Sciatic nerve (tissue), 2 donors: ENCODE data around the gene CHST13. TPM values are rescaled to one million over a fixed set of nuclear protein-coding genes. Genes with fewer than 3 reads are reported as not detected.
"Not testable (repeated sequence)": the region's sequence is repeated elsewhere in the genome, so short reads cannot be mapped to it uniquely, and the experiment has no call there.

Experiments used
- ATAC-seq: fragments of 200-7000 bp; cut with Tn5 transposase; one replicate; pipeline ENCODE4 v1.9.1; 2020; ENCODE audit warnings: mild to moderate bottlenecking, moderate library complexity
- DNase-seq: peaks from one replicate; pipeline ENCODE4 v3.0.0-alpha.2; 2020; ENCODE audit warnings: low spot score
- intact Hi-C: fragments of 100-400 bp; cut with DNase I; formaldehyde crosslinking; loops from one replicate; pipeline ENCODE4 v1.14.2; 2022
- total RNA-seq: library from RNA; stranded (reverse); fragmentation: NEBNext Ultra II Directional; extraction: Animal tissue kit (Norgen Biotek cat#: 25700); gene quantifications from one replicate; pipeline ENCODE4 v1.2.1, GENCODE V29; 2021
- donor health status: DM: no; HTN: no; CAD: no.
- donor health status: DM: no; HTN: no; CAD: no.

The CHST13 gene
- total RNA-seq, 1 donor from 2014 or later = 0.89 TPM

DNA sequence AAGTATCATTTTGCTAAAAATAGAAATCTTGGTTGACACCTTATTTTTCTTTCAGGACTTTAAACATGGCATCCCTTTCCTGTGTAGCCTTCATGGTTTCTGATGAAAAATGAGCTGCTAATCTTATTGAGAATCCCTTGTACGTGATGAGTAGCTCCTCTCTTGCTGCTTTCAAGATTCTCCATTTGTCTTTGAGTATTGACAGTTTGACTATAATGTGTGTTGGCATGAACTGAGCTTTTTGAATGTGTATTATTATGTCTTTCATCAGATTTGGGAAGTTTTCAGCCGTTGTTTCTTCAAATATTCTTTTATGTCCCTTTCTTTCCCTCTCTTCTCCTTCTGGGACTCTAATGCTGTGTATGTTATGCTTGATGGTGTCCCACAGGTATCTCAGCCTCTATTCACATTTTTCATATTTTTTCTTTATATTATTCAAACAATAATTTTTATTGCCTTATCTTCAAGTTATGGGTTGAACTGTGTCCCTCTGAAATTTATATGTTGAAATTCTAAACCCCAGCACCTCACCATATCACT lies 38.9 kb downstream of the CHST13 start:
- ATAC-seq (no peak), DNase-seq (no peak)
- intact Hi-C loops = no loop called here

DNA sequence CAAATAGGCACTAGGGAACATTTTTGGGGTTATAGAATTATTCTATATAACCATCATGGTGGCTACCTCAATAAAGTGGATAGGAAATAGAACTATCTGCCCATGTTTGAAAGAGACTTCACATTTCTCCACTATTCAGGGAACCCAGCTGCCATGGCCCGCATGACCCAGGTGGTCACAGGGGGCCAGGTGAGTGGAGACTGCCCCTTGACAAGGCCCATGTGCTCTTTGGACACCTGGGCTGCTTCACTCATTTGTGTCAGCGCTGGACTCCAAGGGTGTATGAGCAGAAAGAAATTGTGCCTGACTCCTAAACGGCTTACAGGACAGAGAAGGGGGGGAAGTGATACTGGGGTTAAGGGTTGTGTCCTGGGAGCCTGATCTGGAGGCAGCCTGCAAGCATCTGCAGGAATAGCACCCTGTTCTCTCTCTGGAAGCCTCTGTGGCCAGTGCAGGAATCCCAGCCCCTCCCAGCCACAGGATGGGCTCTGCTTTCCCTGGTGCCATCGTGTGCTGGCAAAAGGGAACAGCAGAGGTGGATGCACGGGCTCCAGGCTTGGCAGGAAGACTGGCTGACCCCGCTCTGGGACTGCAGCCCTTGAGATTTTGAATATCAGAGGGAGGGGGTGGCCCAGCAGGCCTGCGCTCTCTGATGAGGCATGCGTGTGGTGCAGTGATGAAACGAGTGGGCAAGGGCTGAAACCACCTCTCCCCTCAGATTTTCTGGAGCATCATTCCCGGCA lies 43.9 kb downstream of the CHST13 start:
- ATAC-seq = no peak
- DNase-seq = no peak

DNA sequence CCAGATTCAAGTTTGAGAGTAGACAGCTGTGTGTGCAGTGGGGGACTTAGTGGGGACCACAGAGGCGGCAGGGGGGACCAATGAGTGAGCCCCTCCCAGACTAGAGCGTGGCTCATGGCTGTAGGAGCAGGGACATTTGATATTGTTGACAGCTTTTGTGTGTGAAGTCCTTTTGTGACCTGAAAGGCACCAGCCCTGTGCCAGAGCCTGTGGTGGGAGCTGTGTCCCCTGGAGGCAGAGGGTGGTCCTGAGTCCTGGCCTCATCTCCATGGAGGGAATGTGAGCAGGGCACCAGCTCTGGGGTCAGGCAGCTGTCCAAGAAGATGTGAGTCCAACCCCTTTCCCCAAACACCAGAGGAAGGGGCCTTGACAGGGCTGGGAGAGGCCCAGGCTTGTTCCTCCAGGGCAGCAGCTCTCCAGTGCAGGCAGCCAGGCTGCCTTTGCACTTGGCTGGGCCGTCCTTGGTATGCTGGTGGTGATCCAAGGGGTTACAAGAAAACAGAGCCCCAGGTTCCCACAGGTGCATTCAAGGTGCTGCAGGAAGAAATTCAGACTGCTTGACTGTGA lies 44.9 kb downstream of the CHST13 start:
- no peak for DNase-seq
- intact Hi-C loops = no loop called here
- no peak for ATAC-seq

More for the DNA sequence above, 43.9 kb downstream of the CHST13 start:
- intact Hi-C loops = no loop called here

DNA sequence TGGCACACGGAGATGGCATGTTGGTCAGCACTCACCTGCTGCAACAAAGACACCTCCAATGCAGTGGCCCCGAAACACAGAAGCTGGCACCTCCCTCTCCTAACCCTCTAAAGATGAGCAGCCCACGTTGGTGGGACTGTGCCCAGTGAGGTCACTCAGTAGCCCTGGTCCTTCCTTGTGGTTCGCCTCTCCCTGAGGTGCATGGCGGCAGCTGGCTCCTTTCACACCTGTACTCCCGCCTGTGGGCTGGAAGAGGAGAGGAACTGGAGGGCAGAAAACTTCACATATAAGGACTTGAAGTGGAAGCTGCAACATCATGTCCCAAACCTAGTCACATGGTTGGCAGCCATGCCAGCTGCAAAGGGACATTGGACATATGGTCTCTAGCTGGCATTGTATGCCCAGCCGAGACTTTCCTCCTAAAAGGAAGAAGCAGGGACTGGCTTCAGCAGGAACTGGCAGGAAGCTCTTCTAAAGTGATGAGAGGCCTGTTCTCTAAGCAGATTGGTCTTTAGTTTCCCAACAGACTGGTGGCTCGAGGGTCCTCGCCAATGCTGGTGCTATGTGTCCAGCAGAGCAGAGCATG lies 45.5 kb downstream of the CHST13 start:
- ATAC-seq (no peak), DNase-seq (no peak)
- intact Hi-C loops = no loop called here

DNA sequence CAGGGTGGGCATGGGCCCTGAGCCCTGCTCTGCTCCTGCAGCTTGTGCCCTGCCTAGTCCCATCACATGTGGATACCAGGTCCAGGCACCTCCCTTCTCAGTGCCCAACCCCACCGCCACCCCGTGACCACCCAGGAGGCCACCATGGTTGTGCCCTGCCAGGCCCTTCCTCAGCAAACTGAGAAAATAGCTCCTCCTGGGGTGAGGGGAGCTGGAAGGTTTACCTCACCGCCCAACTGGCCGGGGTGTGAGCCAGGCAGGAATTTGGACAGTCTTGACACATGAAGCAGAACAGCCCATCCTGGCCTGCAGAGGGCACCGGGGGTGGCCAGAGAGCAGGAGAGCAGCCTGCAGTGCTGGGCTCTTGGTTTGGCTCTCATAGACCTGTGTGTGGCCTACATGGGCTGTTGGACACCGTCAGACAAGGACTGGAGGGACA lies 46.2 kb downstream of the CHST13 start:
- no peak for ATAC-seq
- no peak for DNase-seq
- intact Hi-C loops = no loop called here

DNA sequence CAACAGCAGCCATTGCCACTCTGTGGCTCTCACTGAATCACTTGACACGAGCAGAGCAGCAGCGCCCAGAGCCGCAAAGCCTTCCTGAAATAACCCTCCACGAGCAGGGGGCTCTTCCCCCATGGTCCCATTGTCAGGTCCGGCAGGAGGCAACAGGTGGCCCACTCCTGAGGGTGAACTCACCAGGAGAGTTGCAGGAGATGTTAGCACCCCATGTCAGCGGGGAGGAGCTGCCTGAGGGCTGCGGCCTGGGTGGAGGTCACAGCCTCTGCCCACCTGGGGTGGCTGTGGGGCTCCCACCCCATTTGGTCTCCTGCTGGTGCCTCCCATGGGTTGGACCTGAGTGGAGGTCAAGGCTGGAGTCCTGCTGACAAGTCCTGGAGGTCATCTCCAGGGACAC lies 47.1 kb downstream of the CHST13 start:
- ATAC-seq = no peak
- intact Hi-C loops = no loop called here
- DNase-seq = no peak

DNA sequence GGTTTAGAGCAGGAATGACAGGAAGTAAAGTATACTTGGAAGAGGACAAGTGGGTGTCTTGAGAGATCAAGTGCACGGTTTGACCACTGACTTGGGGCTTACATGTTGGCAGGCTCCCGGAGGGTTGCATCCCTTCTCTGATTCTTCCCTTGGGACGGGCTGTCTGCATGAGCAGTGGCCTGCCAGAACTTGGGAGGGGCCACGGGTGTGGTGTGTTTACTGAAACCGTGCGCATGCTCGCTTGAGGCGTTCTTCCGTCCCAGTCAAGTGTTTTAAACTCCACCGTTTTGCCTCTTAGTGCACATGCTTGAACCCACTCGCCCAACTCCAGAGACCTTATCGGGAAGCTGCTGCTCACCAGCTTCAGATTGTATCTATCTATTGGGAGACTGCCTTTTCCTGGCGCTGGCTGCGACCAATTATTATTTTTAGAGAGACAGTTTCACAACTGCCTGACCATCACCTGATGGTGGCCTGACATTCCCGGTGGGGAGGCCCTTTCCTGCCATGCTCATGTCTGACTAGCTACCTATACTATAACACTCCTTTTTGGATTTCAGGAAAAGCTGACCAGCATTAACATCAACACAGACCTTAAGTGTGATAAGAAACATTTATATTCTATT lies 49.6 kb downstream of the CHST13 start:
- DNase-seq (no peak), ATAC-seq (no peak)
- intact Hi-C loops = no loop called here

DNA sequence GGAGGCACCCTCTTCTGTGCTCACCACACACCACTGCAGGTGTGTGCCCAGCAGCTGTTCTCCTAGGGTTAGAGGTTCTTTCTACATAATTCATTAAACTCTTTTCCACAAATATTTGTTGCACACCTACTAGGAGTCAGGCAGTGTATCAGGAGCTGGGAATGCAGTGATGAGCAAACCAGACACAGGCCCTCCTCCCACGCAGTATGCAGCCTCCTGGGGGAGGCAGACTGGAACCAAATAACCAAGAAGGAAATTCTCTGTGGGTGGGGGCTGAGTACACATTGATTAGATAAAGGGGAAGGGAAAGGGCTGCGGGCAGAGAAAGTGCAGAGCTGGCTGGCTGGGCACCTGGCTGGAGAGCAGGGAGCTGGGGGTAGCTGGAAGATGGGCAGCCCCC lies 53.3 kb downstream of the CHST13 start:
- intact Hi-C loops = no loop called here
- DNase-seq (no peak), ATAC-seq (no peak)

DNA sequence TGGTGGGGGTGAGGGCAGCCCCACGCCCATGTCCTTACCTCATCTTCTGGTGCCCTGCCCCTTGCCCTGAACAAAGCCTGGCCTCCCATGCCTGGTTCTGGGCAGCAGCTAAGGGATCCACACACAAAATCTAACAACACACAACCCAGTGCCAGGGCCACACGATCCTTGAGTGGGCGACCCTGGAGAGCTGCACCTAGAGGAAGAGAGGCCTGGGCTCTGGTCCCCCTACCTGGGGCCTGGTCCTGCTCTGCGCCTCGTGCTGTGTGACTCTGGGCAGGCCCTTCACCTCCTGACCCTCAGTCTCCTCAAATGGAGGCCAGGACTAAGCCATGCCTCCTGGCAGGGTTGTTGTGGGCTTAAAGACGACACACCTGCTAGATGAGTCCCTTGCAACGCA lies 54.7 kb downstream of the CHST13 start:
- no peak for ATAC-seq
- intact Hi-C loops = no loop called here

DNA sequence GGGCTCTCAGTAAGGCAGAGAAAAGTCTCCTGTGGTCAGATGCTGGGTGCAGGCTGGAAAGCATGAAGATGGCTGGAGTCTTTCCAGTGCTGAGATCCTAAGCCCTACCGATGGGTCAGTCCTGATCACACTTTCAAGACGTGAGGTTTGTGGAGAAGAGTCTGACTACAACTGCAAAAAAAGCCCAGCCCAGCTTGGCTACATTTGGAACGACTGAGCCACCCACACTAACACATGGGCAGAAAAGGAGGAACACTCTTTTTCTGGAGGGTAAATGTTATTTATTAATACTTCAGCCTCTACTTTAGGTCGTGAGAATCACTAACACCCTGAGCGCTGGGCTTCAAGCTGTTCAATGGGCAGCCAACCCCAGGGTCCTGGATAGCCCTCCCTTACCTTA lies 56.8 kb downstream of the CHST13 start:
- DNase-seq (no peak), ATAC-seq (no peak)
- intact Hi-C loops = no loop called here

More for the DNA sequence above, 54.7 kb downstream of the CHST13 start:
- DNase-seq = no peak

DNA sequence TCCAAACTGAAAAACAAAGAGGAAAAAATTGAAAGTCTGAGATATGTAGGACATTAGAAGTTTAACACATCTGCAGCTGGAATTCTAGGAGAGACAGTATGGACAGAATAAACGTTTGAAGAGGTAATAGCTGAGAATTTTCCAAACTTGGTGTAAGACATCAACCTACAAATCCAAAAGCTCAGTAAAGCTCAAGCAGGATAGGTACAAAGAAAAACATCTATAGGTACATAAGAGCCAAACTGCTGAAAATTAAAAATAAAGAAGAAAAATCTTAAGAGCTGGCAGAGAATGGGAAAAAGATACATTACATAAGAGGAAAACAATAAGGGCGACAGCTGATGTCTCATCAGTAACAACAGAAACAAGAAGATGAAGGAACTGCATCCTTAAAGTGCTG lies 57.6 kb downstream of the CHST13 start:
- intact Hi-C loops = no loop called here
- no peak for DNase-seq
- no peak for ATAC-seq

DNA sequence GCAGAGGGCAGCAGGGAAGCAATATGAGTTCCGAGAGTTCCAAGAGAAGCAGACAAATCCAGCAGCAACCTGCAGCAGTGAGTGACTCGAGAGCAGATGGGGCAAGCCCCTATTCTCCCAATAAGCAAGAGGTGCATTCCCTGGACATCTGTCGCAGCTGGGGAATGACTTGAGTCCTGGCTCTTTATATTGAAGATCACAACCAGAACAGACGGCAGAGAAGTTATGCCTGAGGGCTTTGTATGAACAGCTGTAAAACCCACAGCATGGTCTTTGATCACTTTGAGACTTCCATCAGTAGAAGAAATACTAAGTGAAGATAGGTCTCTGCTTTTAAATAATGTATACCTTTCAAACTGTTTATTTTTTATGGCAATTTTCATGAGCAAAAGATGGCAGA lies 58.4 kb downstream of the CHST13 start:
- ATAC-seq (no peak), DNase-seq (no peak)
- intact Hi-C loops = no loop called here

DNA sequence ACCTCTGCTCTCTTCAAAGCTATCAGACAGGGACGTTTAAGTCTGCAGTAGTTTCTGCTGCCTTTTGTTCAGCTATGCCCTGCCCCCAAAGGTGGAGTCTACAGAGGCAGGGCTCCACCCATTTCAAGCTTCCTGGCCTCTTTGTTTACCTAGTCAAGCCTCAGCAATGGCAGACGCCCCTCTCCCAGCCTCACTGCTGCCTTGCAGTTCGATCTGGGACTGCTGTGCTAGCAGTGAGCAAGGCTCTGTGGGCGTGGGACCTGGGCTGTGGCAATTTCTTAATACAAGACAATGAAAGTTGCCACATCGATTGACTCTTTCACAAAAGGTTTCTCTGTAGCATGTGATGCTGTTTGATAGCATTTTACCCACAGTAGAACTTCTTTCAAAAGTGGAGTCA lies 67.6 kb downstream of the CHST13 start:
- intact Hi-C loops, ATAC-seq: not testable (repeated sequence)

More for the DNA sequence above, 67.6 kb downstream of the CHST13 start:
- not testable (repeated sequence) for DNase-seq

Other genes with a start within 250 kb of the CHST13 start
- 22.7 TPM for gene KLF15, start 166.7 kb upstream of the CHST13 start, total RNA-seq
- 1.5 TPM for gene CFAP100, start 129.2 kb upstream of the CHST13 start, total RNA-seq
- gene ZXDC, start 48.3 kb upstream of the CHST13 start, total RNA-seq = 39.7 TPM
- not detected for gene UROC1, start 6.4 kb upstream of the CHST13 start, total RNA-seq
- gene C3orf22, start 34.8 kb downstream of the CHST13 start, total RNA-seq = not detected
- 25.1 TPM for gene TXNRD3, start 131.0 kb downstream of the CHST13 start, total RNA-seq
- 19.1 TPM for gene CHCHD6, start 180.1 kb downstream of the CHST13 start, total RNA-seq